ENCODE data around the gene MPPED1.

MPPED1 gene

DNA sequence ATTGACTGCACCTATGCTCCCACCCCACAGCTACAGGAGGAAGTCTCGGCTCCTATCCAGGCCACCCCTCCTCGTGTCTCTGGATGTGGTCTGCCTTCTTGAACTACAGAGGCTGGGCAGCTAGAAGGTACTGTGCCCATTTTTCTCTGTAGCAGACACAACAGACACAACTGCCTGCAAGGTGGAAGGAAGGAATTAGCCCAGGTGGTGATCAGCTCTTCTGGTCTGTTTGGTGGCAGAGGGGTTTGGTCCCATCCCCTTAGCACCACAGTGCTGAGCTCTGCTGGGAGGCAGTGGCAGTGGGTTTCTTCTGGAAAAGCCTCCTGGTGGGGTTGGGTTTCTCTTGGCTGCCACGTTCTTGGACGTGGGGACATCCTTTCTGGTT lies 132.5 kb downstream of the MPPED1 start:
- Histone ChIP-seq H3K9ac (ENCODE audit: low read depth, low read length, poor library complexity, severe bottlenecking) (no peak overlapping the region), H3K27me3 (ENCODE audit: insufficient read depth, low read length, poor library complexity, severe bottlenecking) (no peaks in the 10 kb centered on the region), H2AFZ (ENCODE audit: low read length) (no peak overlapping the region), H3K9me2 (replicated peaks; ENCODE audit: low read depth, low read length) (no peaks in the 10 kb centered on the region), H3K9me3 (ENCODE audit: insufficient read depth, low read depth, low read length) (no peaks in the 10 kb centered on the region), H3K4me2 (ENCODE audit: low read depth, low read length, poor library complexity, severe bottlenecking) (no peak overlapping the region), H3K4me3 (ENCODE audit: low read length, poor library complexity, severe bottlenecking) (no peak overlapping the region), H3K36me3 (ENCODE audit: insufficient read depth, low read length) (no peaks in the 10 kb centered on the region), H3K79me2 (ENCODE audit: insufficient read depth, low read length) (no peaks in the 10 kb centered on the region), H4K20me1 (ENCODE audit: insufficient read depth, low read length, poor library complexity, severe bottlenecking) (no peaks in the 10 kb centered on the region), H3K4me1 (ENCODE audit: insufficient read depth, low read length, poor library complexity, severe bottlenecking) (no peaks in the 10 kb centered on the region), H3F3A (ENCODE audit: low read depth) (no peaks in the 10 kb centered on the region)
- TF ChIP-seq, protein P1, sequence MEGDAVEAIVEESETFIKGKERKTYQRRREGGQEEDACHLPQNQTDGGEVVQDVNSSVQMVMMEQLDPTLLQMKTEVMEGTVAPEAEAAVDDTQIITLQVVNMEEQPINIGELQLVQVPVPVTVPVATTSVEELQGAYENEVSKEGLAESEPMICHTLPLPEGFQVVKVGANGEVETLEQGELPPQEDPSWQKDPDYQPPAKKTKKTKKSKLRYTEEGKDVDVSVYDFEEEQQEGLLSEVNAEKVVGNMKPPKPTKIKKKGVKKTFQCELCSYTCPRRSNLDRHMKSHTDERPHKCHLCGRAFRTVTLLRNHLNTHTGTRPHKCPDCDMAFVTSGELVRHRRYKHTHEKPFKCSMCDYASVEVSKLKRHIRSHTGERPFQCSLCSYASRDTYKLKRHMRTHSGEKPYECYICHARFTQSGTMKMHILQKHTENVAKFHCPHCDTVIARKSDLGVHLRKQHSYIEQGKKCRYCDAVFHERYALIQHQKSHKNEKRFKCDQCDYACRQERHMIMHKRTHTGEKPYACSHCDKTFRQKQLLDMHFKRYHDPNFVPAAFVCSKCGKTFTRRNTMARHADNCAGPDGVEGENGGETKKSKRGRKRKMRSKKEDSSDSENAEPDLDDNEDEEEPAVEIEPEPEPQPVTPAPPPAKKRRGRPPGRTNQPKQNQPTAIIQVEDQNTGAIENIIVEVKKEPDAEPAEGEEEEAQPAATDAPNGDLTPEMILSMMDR (conservative IDR thresholded peaks at IDR 0.05; ENCODE audit: low read length) = no peak
- no peak for TF ChIP-seq EZH2phosphoT487 (IDR thresholded peaks at IDR 0.05; ENCODE audit: borderline replicate concordance)

DNA sequence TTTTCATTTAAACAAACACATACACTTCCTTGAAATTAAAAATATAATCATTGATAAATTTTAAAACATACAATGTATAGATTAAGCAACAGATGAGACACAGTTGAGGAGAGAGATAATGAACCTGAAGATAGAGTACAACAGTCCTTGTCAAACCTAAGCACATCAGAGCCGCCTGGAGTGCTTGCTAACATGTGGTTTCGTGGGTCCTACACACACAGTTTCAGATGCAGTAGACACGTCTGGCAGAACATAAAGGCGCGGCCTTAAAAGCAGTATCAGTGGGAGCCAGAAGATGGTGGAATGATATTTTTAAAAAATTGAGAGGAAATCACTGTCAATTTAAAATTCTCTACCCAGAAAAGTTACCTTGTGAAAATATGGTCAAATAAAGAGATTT lies 134.4 kb downstream of the MPPED1 start:
- Histone ChIP-seq H3K36me3 (ENCODE audit: insufficient read depth, low read length) (no peaks in the 10 kb centered on the region), H2AFZ (ENCODE audit: low read length) (no peak overlapping the region), H3K4me2 (ENCODE audit: low read depth, low read length, poor library complexity, severe bottlenecking) (no peak overlapping the region), H3K9me3 (ENCODE audit: insufficient read depth, low read depth, low read length) (no peaks in the 10 kb centered on the region), H3K4me1 (ENCODE audit: insufficient read depth, low read length, poor library complexity, severe bottlenecking) (no peaks in the 10 kb centered on the region), H3K9me2 (replicated peaks; ENCODE audit: low read depth, low read length) (no peaks in the 10 kb centered on the region), H3K9ac (ENCODE audit: low read depth, low read length, poor library complexity, severe bottlenecking) (no peak overlapping the region), H3K4me3 (ENCODE audit: low read length, poor library complexity, severe bottlenecking) (no peak overlapping the region), H3F3A (ENCODE audit: low read depth) (no peaks in the 10 kb centered on the region), H3K27me3 (ENCODE audit: insufficient read depth, low read length, poor library complexity, severe bottlenecking) (no peaks in the 10 kb centered on the region), H4K20me1 (ENCODE audit: insufficient read depth, low read length, poor library complexity, severe bottlenecking) (no peaks in the 10 kb centered on the region), H3K79me2 (ENCODE audit: insufficient read depth, low read length) (no peaks in the 10 kb centered on the region)
- TF ChIP-seq EZH2phosphoT487 (IDR thresholded peaks at IDR 0.05; ENCODE audit: borderline replicate concordance) = no peak

DNA sequence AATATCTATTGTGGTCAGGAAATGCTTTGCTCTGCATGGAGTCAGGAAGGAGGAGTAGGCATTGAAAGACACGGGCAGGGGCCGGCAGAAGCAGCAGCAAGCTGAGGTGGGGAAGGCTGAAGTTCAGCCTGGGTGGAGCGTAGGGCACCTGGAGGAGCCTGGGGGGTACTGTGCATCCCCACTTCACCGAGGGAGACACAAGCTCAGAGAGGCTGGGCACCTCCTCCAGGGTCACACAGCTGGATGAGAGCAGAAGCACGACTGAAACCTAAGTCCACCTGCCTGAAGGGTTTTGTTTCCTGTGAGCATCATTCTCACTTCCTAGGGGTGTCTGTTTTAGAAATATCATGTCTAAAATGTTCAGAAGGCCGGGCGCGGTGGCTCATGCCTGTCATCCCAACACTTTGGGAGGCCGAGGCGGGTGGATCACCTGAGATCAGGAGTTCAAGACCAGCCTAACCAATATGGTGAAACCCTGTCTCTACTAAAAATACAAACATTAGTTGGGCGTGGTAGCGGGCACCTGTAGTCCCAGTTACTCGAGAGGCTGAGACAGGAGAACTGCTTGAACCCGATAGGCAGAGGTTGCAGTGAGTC lies 138.3 kb downstream of the MPPED1 start:
- Histone ChIP-seq H3K9ac (ENCODE audit: low read depth, low read length, poor library complexity, severe bottlenecking) (no peak overlapping the region), H3K4me1 (ENCODE audit: insufficient read depth, low read length, poor library complexity, severe bottlenecking) (no peaks in the 10 kb centered on the region), H3K4me2 (ENCODE audit: low read depth, low read length, poor library complexity, severe bottlenecking) (no peak overlapping the region), H3K9me3 (ENCODE audit: insufficient read depth, low read depth, low read length) (no peaks in the 10 kb centered on the region), H3K9me2 (replicated peaks; ENCODE audit: low read depth, low read length) (no peaks in the 10 kb centered on the region), H3K27me3 (ENCODE audit: insufficient read depth, low read length, poor library complexity, severe bottlenecking) (no peaks in the 10 kb centered on the region), H3F3A (ENCODE audit: low read depth) (no peaks in the 10 kb centered on the region), H3K36me3 (ENCODE audit: insufficient read depth, low read length) (no peaks in the 10 kb centered on the region), H3K79me2 (ENCODE audit: insufficient read depth, low read length) (no peaks in the 10 kb centered on the region), H4K20me1 (ENCODE audit: insufficient read depth, low read length, poor library complexity, severe bottlenecking) (no peaks in the 10 kb centered on the region), H3K4me3 (ENCODE audit: low read length, poor library complexity, severe bottlenecking) (no peak overlapping the region), H2AFZ (ENCODE audit: low read length) (no peak overlapping the region)
- no peak for TF ChIP-seq EZH2phosphoT487 (IDR thresholded peaks at IDR 0.05; ENCODE audit: borderline replicate concordance)
- TF ChIP-seq, protein P1 (conservative IDR thresholded peaks at IDR 0.05; ENCODE audit: low read length) = no peak

DNA sequence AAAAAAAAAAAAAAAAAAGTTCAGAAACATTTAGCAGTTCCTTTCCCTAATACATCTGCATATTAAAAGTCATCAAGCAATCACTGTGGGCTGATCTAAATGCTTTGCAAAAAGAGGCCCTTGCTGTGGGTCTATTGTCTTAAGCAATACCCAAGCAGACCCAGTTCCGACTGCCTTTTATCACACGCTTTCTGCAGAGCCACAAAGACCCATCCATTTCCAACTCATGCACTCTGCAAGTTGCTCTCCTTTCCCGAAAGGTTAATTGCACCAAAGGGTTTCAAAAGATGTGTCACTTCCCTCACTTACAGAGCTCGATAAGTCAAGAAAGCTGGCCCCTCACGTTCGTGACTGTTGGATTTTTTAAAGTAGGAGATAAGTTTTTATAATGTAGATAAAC lies 138.9 kb downstream of the MPPED1 start:
- no peak overlapping the region for H3K4me2 ChIP-seq (ENCODE audit: low read depth, low read length, poor library complexity, severe bottlenecking)
- H3K9me3 ChIP-seq (ENCODE audit: insufficient read depth, low read depth, low read length) = no peaks in the 10 kb centered on the region
- no peaks in the 10 kb centered on the region for H3F3A ChIP-seq (ENCODE audit: low read depth)
- H3K27me3 ChIP-seq (ENCODE audit: insufficient read depth, low read length, poor library complexity, severe bottlenecking) = no peaks in the 10 kb centered on the region
- no peak overlapping the region for H3K4me3 ChIP-seq (ENCODE audit: low read length, poor library complexity, severe bottlenecking)
- H3K79me2 ChIP-seq (ENCODE audit: insufficient read depth, low read length) = no peaks in the 10 kb centered on the region
- H4K20me1 ChIP-seq (ENCODE audit: insufficient read depth, low read length, poor library complexity, severe bottlenecking) = no peaks in the 10 kb centered on the region
- H3K4me1 ChIP-seq (ENCODE audit: insufficient read depth, low read length, poor library complexity, severe bottlenecking) = no peaks in the 10 kb centered on the region
- no peaks in the 10 kb centered on the region for H3K9me2 ChIP-seq (replicated peaks; ENCODE audit: low read depth, low read length)
- no peak overlapping the region for H3K9ac ChIP-seq (ENCODE audit: low read depth, low read length, poor library complexity, severe bottlenecking)
- H3K36me3 ChIP-seq (ENCODE audit: insufficient read depth, low read length) = no peaks in the 10 kb centered on the region
- TF ChIP-seq EZH2phosphoT487 (IDR thresholded peaks at IDR 0.05; ENCODE audit: borderline replicate concordance) = no peak
- TF ChIP-seq, protein P1 (conservative IDR thresholded peaks at IDR 0.05; ENCODE audit: low read length) = no peak
- no peak overlapping the region for H2AFZ ChIP-seq (ENCODE audit: low read length)

All from Loucy (cell line).